IPS-11a (cell line): Measurements from ENCODE around the gene IFT27.
"Not testable (repeated sequence)": the region's sequence is repeated elsewhere in the genome, so short reads cannot be mapped to it uniquely, and the experiment has no call there.

Experiments
- H3K4me3 ChIP-seq: one replicate; pipeline ENCODE4 v1.5.1; 2013; ENCODE audit warnings: low read depth, low read length, control low read depth

IFT27 gene

GRCh38 chr22:36767035-36767775 lies 8.7 kb downstream of the IFT27 start:
- no peak overlapping the region for H3K4me3 ChIP-seq

- H3K4me3 ChIP-seq: no peak overlapping the region
Observed at GRCh38 chr22:36765943-36766450, 9.9 kb downstream of the IFT27 start.

GRCh38 chr22:36765131-36765942 lies 10.6 kb downstream of the IFT27 start:
- no peak overlapping the region for H3K4me3 ChIP-seq

GRCh38 chr22:36764641-36765040 lies 11.3 kb downstream of the IFT27 start:
- no peak overlapping the region for H3K4me3 ChIP-seq

GRCh38 chr22:36764060-36764459 lies 11.9 kb downstream of the IFT27 start:
- H3K4me3 ChIP-seq: no peak overlapping the region

- H3K4me3 ChIP-seq: no peak overlapping the region
Observed at GRCh38 chr22:36763576-36763975, 12.3 kb downstream of the IFT27 start.

- H3K4me3 ChIP-seq: no peak overlapping the region
Observed at GRCh38 chr22:36762687-36763260, 13.1 kb downstream of the IFT27 start.

GRCh38 chr22:36761553-36762240 lies 14.2 kb downstream of the IFT27 start:
- no peak overlapping the region for H3K4me3 ChIP-seq

- H3K4me3 ChIP-seq: no peak overlapping the region
Observed at GRCh38 chr22:36760786-36761185, 15.1 kb downstream of the IFT27 start.

- no peak overlapping the region for H3K4me3 ChIP-seq
Observed at GRCh38 chr22:36759481-36760159, 16.3 kb downstream of the IFT27 start.

- H3K4me3 ChIP-seq: no peak overlapping the region
Observed at GRCh38 chr22:36758792-36759271, 17.1 kb downstream of the IFT27 start.

GRCh38 chr22:36757668-36758211 lies 18.2 kb downstream of the IFT27 start:
- no peak overlapping the region for H3K4me3 ChIP-seq

GRCh38 chr22:36756746-36757655 lies 18.9 kb downstream of the IFT27 start:
- H3K4me3 ChIP-seq: no peak overlapping the region

GRCh38 chr22:36756031-36756430 lies 19.9 kb downstream of the IFT27 start:
- no peak overlapping the region for H3K4me3 ChIP-seq

GRCh38 chr22:36755316-36755715 lies 20.6 kb downstream of the IFT27 start:
- H3K4me3 ChIP-seq: no peak overlapping the region

- H3K4me3 ChIP-seq: not testable (repeated sequence)
Observed at GRCh38 chr22:36754881-36755280, 21.0 kb downstream of the IFT27 start.

- H3K4me3 ChIP-seq: no peak overlapping the region
Observed at GRCh38 chr22:36753916-36754315, 22.0 kb downstream of the IFT27 start.

- no peak overlapping the region for H3K4me3 ChIP-seq
Observed at GRCh38 chr22:36753120-36753802, 22.7 kb downstream of the IFT27 start.
